Inflammatory macrophage treated with lipopolysaccharide for 4 hours (primary cell): ENCODE data around the gene HOXC9.

Source experiments
- DNase-seq: peaks from one replicate; pipeline ENCODE4 v3.0.0-alpha.2; 2020

Gene HOXC9

GRCh38 chr12:53989227-53990113, 10.5 kb upstream of the HOXC9 start:
- DNase-seq, result peak; percentile 47

- DNase-seq, result no peak
These were observed 9.5 kb upstream of the HOXC9 start for GRCh38 chr12:53990311-53991076.

- DNase-seq, result no peak
These were observed 8.9 kb upstream of the HOXC9 start for GRCh38 chr12:53991077-53991460.

DNA sequence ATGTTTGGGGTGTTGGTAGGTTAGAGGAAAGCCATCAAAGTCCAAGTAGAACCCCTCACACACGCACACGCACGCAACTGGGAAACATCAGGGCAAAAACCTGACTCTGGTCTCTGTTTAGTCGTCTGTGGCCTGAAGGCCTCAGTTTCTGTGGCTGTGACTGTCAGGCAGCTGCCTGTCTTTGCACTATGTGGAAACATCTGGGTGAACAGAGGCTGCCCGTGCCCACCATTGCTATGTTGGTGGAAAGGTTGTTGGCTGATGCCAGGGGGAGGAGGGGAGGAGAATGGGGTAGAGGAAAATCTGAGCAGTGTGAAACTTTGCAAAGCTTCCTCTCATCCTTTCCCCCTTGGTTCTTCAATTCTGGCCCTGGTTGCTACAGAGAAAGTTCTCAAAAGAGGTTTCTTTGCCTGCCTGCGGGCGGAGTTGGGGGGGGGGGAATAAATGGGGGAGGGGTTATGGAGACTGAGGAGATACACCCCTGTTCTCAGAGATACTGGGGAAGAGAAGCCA, 7.5 kb upstream of the HOXC9 start:
- no peak for DNase-seq

DNA sequence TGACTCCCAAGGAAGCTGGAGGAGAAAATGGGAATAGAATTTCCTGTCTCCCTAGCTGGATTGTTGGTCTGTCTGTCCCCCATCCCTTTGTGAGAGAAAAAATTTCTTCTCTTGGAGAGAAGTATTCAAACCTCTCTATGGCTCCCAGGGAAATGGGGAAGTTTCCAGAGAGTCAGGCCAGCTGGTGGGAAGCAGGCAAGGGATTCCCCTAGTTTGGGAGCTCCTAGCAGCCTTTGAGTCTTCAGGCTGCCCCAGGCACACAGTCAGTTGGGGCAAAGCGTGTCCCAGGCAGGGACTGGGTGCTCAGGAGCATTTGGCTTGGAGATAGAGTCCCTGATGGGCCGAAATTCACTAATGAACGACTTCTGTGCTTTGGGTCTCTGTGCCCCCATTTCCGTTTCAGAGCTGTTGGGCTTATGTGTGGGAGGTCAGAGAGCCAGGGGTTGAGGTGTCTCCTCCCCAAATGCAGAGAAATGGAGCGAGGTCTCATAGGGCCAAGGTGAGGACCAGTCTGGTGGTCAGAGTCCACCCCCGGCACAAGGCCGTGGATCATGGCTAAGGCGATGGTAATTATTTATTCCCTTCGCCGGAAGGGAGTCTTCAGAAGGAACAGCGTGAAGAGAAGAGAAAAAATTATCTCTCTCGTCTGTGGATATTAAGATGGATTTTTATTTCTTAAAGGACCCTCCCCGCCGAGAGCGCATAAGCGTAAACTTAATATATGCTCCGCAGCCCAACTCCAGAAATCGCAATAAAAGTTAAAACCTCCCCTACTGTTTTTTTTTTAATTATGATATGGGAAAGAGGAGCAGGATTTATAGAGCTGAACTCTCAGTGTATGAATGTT, 6.6 kb upstream of the HOXC9 start:
- no peak for DNase-seq

GRCh38 chr12:53994009-53994263, 6.0 kb upstream of the HOXC9 start:
- DNase-seq, result no peak

DNA sequence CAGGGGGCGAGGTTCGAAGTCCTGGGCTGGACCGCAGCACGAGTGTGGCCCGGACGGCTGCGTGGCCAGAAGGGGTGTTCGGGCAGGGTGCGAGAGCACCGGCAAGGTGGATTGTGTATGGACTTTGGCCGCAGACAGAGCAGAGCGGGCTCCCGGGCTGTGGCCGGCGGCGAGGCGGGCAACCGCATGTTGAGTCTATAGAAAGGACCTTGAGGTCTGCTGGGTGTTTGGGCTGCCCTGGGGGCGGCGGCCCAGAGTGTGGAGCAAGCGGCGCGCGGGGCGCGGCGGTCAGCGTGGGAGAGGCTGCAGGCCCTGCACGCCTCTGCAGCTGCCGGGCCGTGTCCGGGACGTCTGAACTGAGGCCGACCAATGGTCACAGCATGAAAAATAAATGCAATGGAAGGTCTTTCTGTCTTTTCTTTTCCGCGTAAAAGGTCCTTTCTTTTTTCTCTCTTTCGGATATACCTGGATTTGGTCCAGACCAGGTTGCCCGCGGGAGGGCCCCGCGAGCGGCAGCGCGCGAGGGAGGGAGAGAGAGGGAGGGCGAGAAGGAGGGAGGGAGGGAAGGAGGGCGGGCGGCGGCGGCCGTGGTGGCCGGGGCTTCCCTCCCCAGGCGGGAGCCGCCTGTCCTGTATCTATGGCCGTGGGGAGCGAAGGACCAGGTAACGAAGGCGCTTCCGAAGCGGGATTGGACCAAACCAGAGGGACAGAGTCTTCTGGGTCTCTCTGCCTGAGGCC, 5.5 kb upstream of the HOXC9 start:
- no peak for DNase-seq

DNA sequence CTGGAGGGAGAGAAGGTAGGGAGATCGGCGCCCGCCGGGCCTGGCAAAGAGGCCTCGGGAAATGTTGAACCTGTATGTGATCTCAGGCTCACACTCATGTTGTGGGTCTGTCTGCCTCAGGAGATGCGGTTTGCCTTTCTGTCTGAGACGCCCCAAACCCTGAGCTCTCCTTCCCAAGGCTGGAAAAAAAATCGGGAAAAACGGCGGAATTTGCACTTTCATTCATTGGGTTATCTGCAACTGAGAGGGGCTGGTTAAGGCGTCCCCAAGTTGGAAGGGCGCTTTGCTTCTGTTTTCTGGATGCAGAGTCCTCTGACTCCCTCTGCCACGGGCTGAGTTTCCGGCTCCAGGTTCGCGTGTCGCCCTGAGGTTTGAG, 5.0 kb upstream of the HOXC9 start:
- no peak for DNase-seq

GRCh38 chr12:53995378-53996239, 4.4 kb upstream of the HOXC9 start:
- DNase-seq, result peak; percentile 29

DNA sequence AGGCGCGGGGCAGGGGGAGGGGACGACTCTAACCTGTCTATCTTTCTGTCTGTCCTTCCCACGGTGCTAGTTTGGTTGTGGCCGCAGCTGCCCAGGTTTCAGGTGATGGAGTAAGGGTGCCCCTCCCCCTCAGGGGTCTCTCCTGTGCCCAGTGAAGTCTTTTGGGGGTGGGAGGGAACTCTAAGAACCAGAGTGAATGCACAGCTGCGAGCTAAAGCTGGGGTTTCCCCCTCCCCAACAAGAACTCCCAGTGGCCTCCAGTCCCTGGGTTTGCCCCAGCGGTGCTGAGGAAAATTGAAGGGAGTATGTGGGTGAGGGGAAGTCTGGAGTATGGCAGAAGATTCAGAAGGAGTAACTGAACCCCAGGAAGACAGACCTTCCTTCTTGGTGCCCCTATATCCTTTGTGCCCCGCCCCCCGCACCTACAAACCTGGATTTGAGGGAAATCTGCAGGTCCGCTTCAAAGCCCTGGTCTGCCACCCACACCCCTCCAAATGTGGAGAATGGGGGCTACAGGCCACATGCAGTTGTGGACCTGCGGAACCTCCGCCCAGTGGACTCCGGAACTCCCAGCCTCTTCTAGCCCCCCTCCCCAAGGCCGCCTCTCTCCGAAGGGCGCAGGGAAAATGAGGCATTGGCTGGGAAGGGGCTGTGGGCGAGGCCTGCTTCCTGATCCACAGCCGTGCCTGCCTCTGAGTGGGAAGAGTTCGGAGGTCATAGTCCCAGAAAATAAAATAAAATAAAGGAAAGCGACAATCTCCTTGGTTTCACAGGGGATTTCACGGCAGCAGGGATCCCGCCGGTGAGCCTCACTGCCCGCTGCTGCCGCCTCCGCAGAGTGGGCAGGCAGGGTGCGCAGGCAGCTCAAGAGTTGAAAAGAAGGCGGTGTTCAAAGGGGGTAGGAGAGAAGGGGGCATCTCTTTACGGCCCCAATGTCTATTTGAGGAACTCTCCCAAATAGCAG, 3.4 kb upstream of the HOXC9 start:
- DNase-seq, result no peak

DNA sequence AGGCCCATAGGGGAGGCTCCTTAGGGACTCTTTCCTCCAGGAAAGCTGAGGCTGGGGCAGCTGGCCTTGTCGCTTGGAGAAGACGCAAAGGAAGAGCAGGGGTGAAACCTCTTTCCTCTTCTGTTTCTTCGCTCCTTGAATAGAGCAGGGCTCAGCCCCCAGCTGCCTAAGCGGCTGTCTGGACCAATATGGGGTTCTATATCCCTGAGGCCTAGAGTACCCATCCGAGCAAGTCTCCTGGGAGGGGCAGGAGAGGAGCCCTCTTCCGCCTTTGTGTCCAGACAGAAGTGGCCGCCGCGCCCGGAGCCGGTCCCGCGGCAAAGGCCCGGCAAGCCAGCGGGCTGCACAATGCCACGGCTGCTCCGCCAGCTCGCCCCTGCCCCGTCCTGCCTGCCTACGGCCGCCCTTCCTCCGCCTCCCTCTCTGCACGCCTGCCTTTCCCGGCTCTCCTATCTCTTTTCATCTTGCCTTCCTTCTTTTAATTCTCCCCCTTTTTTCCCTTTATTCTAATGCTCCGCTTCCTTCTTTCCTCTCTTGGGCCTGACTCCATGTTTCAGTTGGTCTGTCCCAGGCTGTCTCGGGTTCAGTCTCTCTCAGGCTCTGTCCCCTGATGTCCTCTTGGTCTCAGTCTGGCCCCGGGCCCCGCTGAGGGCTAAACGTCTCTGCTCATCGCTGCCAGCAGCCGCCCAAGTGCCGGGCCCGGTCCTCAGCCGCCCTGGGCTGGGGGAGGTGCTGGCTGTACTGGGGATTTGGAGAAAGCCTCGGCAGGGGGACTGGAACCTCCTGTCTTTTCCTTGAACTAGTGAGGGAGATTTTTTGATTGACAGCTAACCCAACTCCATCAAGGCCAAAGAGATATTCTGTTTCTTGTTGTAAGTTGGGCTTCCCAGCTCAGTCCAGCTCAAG, 2.5 kb upstream of the HOXC9 start:
- DNase-seq, result no peak

- no peak for DNase-seq
These were observed 1.7 kb upstream of the HOXC9 start for GRCh38 chr12:53998110-53998899.

GRCh38 chr12:53998900-53999236, 1.1 kb upstream of the HOXC9 start:
- DNase-seq, result no peak

- no peak for DNase-seq
These were observed 324 bp upstream of the HOXC9 start for GRCh38 chr12:53999559-54000115.

GRCh38 chr12:54001283-54002187, 1.6 kb downstream of the HOXC9 start:
- no peak for DNase-seq

DNA sequence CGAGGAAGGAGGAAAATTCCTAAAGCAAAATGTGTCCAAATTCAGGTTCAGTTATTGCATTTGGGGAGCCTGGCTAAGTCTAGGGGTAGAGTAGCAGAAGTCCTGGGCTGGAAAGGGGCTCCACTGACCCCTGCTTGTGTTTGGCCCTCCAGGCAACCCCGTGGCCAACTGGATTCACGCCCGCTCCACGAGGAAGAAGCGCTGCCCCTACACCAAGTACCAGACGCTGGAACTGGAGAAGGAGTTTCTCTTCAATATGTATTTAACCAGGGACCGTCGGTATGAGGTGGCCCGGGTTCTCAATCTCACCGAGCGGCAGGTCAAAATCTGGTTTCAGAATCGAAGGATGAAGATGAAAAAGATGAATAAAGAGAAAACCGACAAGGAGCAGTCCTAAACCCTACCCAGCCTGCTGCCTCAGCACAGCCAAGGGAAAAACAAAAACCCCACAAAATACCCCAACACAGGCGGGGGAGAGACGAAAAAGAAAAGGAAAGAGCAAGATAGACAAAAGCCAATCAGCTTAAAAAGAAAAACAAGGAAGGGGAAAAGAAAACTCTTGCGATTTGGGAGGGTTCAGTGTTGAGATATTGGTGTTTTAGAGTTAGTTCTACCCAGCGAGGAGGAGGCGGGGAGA, 2.4 kb downstream of the HOXC9 start:
- no peak for DNase-seq
